K562 (cell line): ENCODE measurements around the gene MTO1. TPM values are rescaled to one million over a fixed set of nuclear protein-coding genes. Genes with fewer than 3 reads are reported as not detected.

Experiments
- ASH1L ChIP-seq: fragments of 450-650 bp; IDR thresholded peaks from 2 replicates; pipeline ENCODE4 v1.6.1; 2018; ENCODE audit warnings: borderline replicate concordance, mild to moderate bottlenecking, low read depth; ENCODE audit not compliant: partially characterized antibody
- CBX5 ChIP-seq: IDR thresholded peaks from 2 replicates; pipeline ENCODE4 v1.6.1; 2014; ENCODE audit warnings: low read depth, borderline replicate concordance
- FOXK2 ChIP-seq, 2 experiments: fragments of 450-650 bp; IDR thresholded peaks in 1 of 2; conservative IDR thresholded peaks in 1 of 2; 2 replicates each; pipeline ENCODE4 v1.6.1; 2016; ENCODE audit warnings: low read depth in 2 of 2, mild to moderate bottlenecking in 1 of 2
- GTF2F1 ChIP-seq: IDR thresholded peaks from 2 replicates; pipeline ENCODE4 v1.6.1; 2011; ENCODE audit warnings: low read depth, low read length, improper control_type of control experiment
- MYBL2 ChIP-seq, 2 experiments: fragments of 450-650 bp in 1 of 2; sonication (generic) in 1 of 2; formaldehyde crosslinking in 1 of 2; IDR thresholded peaks; 2 replicates each; pipeline versions ENCODE4 v1.6.1 to v1.8.1; 2017 to 2022; ENCODE audit warnings: borderline replicate concordance in 1 of 2, inconsistent platforms in 1 of 2, low read depth in 1 of 2, mild to moderate bottlenecking in 1 of 2, missing genetic modification reagents in 1 of 2, moderate library complexity in 1 of 2
- MYNN ChIP-seq, 2 experiments: sonication (generic); formaldehyde crosslinking in 1 of 2; IDR thresholded peaks; 2 replicates each; pipeline versions ENCODE4 v1.5.0 to v1.6.1; 2016 to 2020; ENCODE audit warnings: antibody characterized with exemption in 1 of 2, missing genetic modification reagents in 1 of 2
- POLR2AphosphoS5 ChIP-seq: IDR thresholded peaks from 2 replicates; pipeline ENCODE4 v1.6.1; 2011; ENCODE audit warnings: mild to moderate bottlenecking, low read depth, low read length, moderate library complexity; ENCODE audit not compliant: control insufficient read depth, insufficient read depth
- RB1 ChIP-seq: fragments of 450-650 bp; IDR thresholded peaks from 2 replicates; pipeline ENCODE4 v1.6.1; 2017; ENCODE audit warnings: low read depth, mild to moderate bottlenecking
- RHOXF2B ChIP-seq: fragments of 250-450 bp; sonication (Bioruptor Pico); conservative IDR thresholded peaks from 2 replicates; pipeline ENCODE4 v1.5.1; 2021
- SUPT5H ChIP-seq: fragments of 450-650 bp; IDR thresholded peaks from 2 replicates; pipeline ENCODE4 v1.6.1; 2016
- WHSC1 ChIP-seq: IDR thresholded peaks from one replicate; pipeline ENCODE4 v1.6.1; 2012; ENCODE audit warnings: low read length, control low read depth, inconsistent platforms
- YY1 ChIP-seq, 3 experiments: IDR thresholded peaks; 2 replicates each; pipeline ENCODE4 v1.6.1; 2011; ENCODE audit warnings: low read length in 2 of 3, mild to moderate bottlenecking in 2 of 3, moderate library complexity in 2 of 3, borderline replicate concordance in 1 of 3, control low read depth in 1 of 3, low read depth in 1 of 3; ENCODE audit not compliant: insufficient read depth in 3 of 3, insufficient replicate concordance in 2 of 3, control insufficient read depth in 1 of 3, insufficient read length in 1 of 3; ENCODE audit errors: extremely low read depth in 1 of 3
- ZBED1 ChIP-seq: IDR thresholded peaks from 2 replicates; pipeline ENCODE4 v1.6.1; 2014
- ZBTB2 ChIP-seq: fragments of 450-650 bp; IDR thresholded peaks from 2 replicates; pipeline ENCODE4 v1.6.1; 2016; ENCODE audit warnings: antibody characterized with exemption
- ZBTB49 ChIP-seq: sonication (generic); formaldehyde crosslinking; IDR thresholded peaks from 2 replicates; pipeline ENCODE4 v1.8.0; 2022; ENCODE audit warnings: missing genetic modification reagents, mild to moderate bottlenecking, borderline replicate concordance
- ZKSCAN8 ChIP-seq: fragments of 200-800 bp; sonication (Bioruptor generic); IDR thresholded peaks from 2 replicates; pipeline ENCODE4 v1.6.1; 2016; ENCODE audit warnings: missing genetic modification characterization, missing compliant biosample characterization
- ZNF165 ChIP-seq: fragments of 250-450 bp; sonication (Bioruptor Pico); IDR thresholded peaks from 2 replicates; pipeline ENCODE4 v1.4.0; 2020; ENCODE audit warnings: borderline replicate concordance
- ZNF253 ChIP-seq: fragments of 250-450 bp; sonication (Bioruptor Pico); conservative IDR thresholded peaks from 2 replicates; pipeline ENCODE4 v1.6.1; 2021; ENCODE audit warnings: mild to moderate bottlenecking
- ZNF280A ChIP-seq: fragments of 450-650 bp; IDR thresholded peaks from 2 replicates; pipeline ENCODE4 v1.6.1; 2018; ENCODE audit warnings: mild to moderate bottlenecking, low read depth; ENCODE audit not compliant: partially characterized antibody
- ZNF384 ChIP-seq: IDR thresholded peaks from 2 replicates; pipeline ENCODE4 v1.6.1; 2012; ENCODE audit warnings: low read depth, low read length, improper control_type of control experiment
- ZNF444 ChIP-seq: fragments of 250-450 bp; sonication (Bioruptor Pico); IDR thresholded peaks from 2 replicates; pipeline ENCODE4 v1.4.0; 2020; ENCODE audit warnings: mild to moderate bottlenecking, moderate library complexity
- ZNF696 ChIP-seq: fragments of 250-450 bp; sonication (Bioruptor Pico); conservative IDR thresholded peaks from 2 replicates; pipeline ENCODE4 v1.4.0; 2020; ENCODE audit warnings: mild to moderate bottlenecking, moderate library complexity
- polyA plus RNA-seq, 8 experiments: library from polyadenylated mRNA; depleted of rRNA in 4 of 8; stranded (reverse) in 5 of 8; unstranded in 3 of 8; fragments of >200 nt; fragmentation: Nextera tagmentation in 2 of 8; fragmentation: Illumina TruSeq in 1 of 8; extraction: Ambion mirVana in 2 of 8; extraction: Trizol in 1 of 8; gene quantifications; 2 replicates each; pipeline versions ENCODE4 v1.2.1 to v1.2.3, GENCODE V29; 2011 to 2014; ENCODE audit warnings: inconsistent platforms in 1 of 8, missing spikeins in 1 of 8
- total RNA-seq, 7 experiments: library from RNA; depleted of rRNA in 6 of 7; stranded (reverse); fragments of >200 nt in 6 of 7; fragmentation: Illumina TruSeq in 2 of 7; extraction: Trizol in 2 of 7; gene quantifications; 2 replicates each; pipeline versions ENCODE4 v1.2.1 to v1.2.3, GENCODE V29; 2011 to 2021; ENCODE audit warnings: low replicate concordance in 1 of 7

The MTO1 gene
- total and polyA plus RNA-seq, 9 of the 15 experiments (the other 6 are each of a cell fraction or from before 2014, with no cell fraction given) = 33.4 to 62.3 (median 50.6) TPM

GRCh38 chr6:73514746-73515110 lies 53.2 kb downstream of the MTO1 start (continued):
- peak in 1 of 3 experiments; percentile 78 for TF ChIP-seq YY1 (IDR thresholded peaks at IDR 0.05; ENCODE audit: borderline replicate concordance in 1 of 3, control insufficient read depth in 1 of 3, extremely low read depth in 1 of 3, insufficient read depth in 3 of 3, insufficient read length in 1 of 3, insufficient replicate concordance in 2 of 3, low read depth in 1 of 3, low read length in 2 of 3)
- no peak for TF ChIP-seq FOXK2 (conservative IDR thresholded peaks at IDR 0.05 in 1 of 2, IDR thresholded peaks at IDR 0.05 in 1 of 2; ENCODE audit: low read depth in 2 of 2)
- TF ChIP-seq ASH1L = no peak
- TF ChIP-seq ZNF444 (CRISPR knock-in tag) = no peak
- TF ChIP-seq ZNF253 (CRISPR knock-in tag) = peak; percentile 12
- TF ChIP-seq MYBL2 (IDR thresholded peaks at IDR 0.05; ENCODE audit: low read depth) = no peak
- TF ChIP-seq MYBL2 (CRISPR knock-in tag; IDR thresholded peaks at IDR 0.05; ENCODE audit: borderline replicate concordance) = no peak
- no peak for TF ChIP-seq RHOXF2B (CRISPR knock-in tag)
- no peak for TF ChIP-seq ZBTB49 (CRISPR knock-in tag)
- peak; percentile 11; the same call in 1 of the 2 replicates for TF ChIP-seq POLR2AphosphoS5
- TF ChIP-seq WHSC1 = no peak
- TF ChIP-seq ZNF696 = 0 out of 2 replicates have a peak, but pooled peaks have one; percentile 40
- no peak for TF ChIP-seq CBX5
- peak; percentile 10; the same call in 1 of the 2 replicates for TF ChIP-seq MYNN (IDR thresholded peaks at IDR 0.05)
- TF ChIP-seq MYNN (CRISPR knock-in tag; IDR thresholded peaks at IDR 0.05) = no peak
- no peak for TF ChIP-seq ZNF280A
- TF ChIP-seq ZNF165 (CRISPR knock-in tag) = no peak
- TF ChIP-seq ZNF384 = no peak
- no peak for TF ChIP-seq GTF2F1
- 0 out of 2 replicates have a peak, but pooled peaks have one; percentile 80 for TF ChIP-seq SUPT5H
- TF ChIP-seq RB1 = no peak
- 0 out of 2 replicates have a peak, but pooled peaks have one; percentile 17 for TF ChIP-seq ZKSCAN8 (CRISPR knock-in tag)
- no peak for TF ChIP-seq ZBTB2
- TF ChIP-seq ZBED1 = 0 out of 2 replicates have a peak, but pooled peaks have one; percentile 9
